GM13976 (cell line): ENCODE measurements around the gene ZNF618.

Experiments used
- DNase-seq: peaks from one replicate; pipeline ENCODE4 v3.0.0; 2012; ENCODE audit warnings: low spot score
- CTCF ChIP-seq: IDR thresholded peaks from 2 replicates; pipeline ENCODE4 v1.5.1; 2012; ENCODE audit warnings: borderline replicate concordance, mild to moderate bottlenecking; ENCODE audit not compliant: insufficient read depth; ENCODE audit errors: extremely low read depth, missing control alignments, control extremely low read depth
- in situ Hi-C: fragments of 300-500 bp; cut with MboI; formaldehyde crosslinking; loops from one replicate; pipeline ENCODE4 v1.12.0; 2022; ENCODE audit warnings: low sequenced_read_pairs, mixed read lengths, inconsistent platforms; ENCODE audit not compliant: unreplicated experiment

The ZNF618 gene

GRCh38 chr9:113986931-113987330, 110.8 kb downstream of the ZNF618 start:
- no peak for TF ChIP-seq CTCF
- in situ Hi-C loops: no loop called here
- DNase-seq: no peak

GRCh38 chr9:113987526-113987925, 111.4 kb downstream of the ZNF618 start:
- in situ Hi-C loops: no loop called here
- no peak for TF ChIP-seq CTCF
- DNase-seq: no peak

- DNase-seq: no peak
- TF ChIP-seq CTCF: no peak
- in situ Hi-C loops: no loop called here
Measured at GRCh38 chr9:113988385-113989016, 112.4 kb downstream of the ZNF618 start.

- TF ChIP-seq CTCF: no peak
- DNase-seq: no peak
- in situ Hi-C loops: no loop called here
Measured at GRCh38 chr9:113989017-113989713, 113.1 kb downstream of the ZNF618 start.

- TF ChIP-seq CTCF: no peak
- no peak for DNase-seq
Measured at GRCh38 chr9:113989714-113990569, 113.8 kb downstream of the ZNF618 start.

GRCh38 chr9:113990570-113990907, 114.4 kb downstream of the ZNF618 start:
- in situ Hi-C loops: no loop called here
- TF ChIP-seq CTCF: no peak
- DNase-seq: no peak

More at GRCh38 chr9:113989714-113990569, 113.8 kb downstream of the ZNF618 start:
- in situ Hi-C loops: no loop called here
